PC-3 (cell line): Measurements from ENCODE around the gene KIF25. TPM values are rescaled to one million over a fixed set of nuclear protein-coding genes. Genes with fewer than 3 reads are reported as not detected.

Source experiments
- ATAC-seq: fragments of 200-7000 bp; cut with Tn5 transposase; 2 replicates; pipeline ENCODE4 v1.9.1; 2020; ENCODE audit warnings: mild to moderate bottlenecking, moderate library complexity
- BruUV-seq: library from RNA; stranded (reverse); fragments of 400-500 nt; replicated peaks from 2 replicates; lab custom pipeline; 2021; lab: Mats Ljungman, UMichigan
- CTCF ChIA-PET: fragments of 300-600 bp; sonication (Branson Sonifier 250); formaldehyde crosslinking; loops from one replicate; lab custom pipeline; 2022; ENCODE audit warnings: antibody characterized with exemption; lab: Charles Lee
- POLR2A ChIA-PET: fragments of 300-600 bp; sonication (Branson Sonifier 250); formaldehyde crosslinking; loops from one replicate; lab custom pipeline; 2022; ENCODE audit warnings: antibody characterized with exemption; ENCODE audit not compliant: unreplicated experiment; lab: Charles Lee
- DNase-seq: peaks from one replicate; pipeline ENCODE4 v3.0.0-alpha.2; 2015
- H2AFZ ChIP-seq: fragments of 300-600 bp; sonication (generic); 2 replicates; pipeline ENCODE4 v1.6.0; 2016; ENCODE audit warnings: antibody characterized with exemption, low read length
- H3F3A ChIP-seq: fragments of 300-600 bp; sonication (generic); one replicate; pipeline ENCODE4 v1.6.0; 2017; ENCODE audit warnings: antibody characterized with exemption, low read length, control low read depth, mild to moderate bottlenecking; ENCODE audit not compliant: unreplicated experiment
- H3K27ac ChIP-seq: fragments of 300-600 bp; sonication (generic); 2 replicates; pipeline ENCODE4 v1.5.1; 2016; ENCODE audit warnings: mild to moderate bottlenecking, low read length
- H3K27me3 ChIP-seq: fragments of 300-600 bp; sonication (generic); 2 replicates; pipeline ENCODE4 v1.6.1; 2016; ENCODE audit warnings: low read length, mixed read lengths
- H3K36me3 ChIP-seq: fragments of 300-600 bp; sonication (generic); 2 replicates; pipeline ENCODE4 v1.6.1; 2016; ENCODE audit warnings: low read depth, mixed run types, low read length, mixed read lengths
- H3K4me1 ChIP-seq: fragments of 300-600 bp; sonication (generic); 2 replicates; pipeline ENCODE4 v1.5.1; 2016; ENCODE audit warnings: low read length; ENCODE audit not compliant: insufficient read depth
- H3K4me2 ChIP-seq: fragments of 300-600 bp; sonication (generic); 2 replicates; pipeline ENCODE4 v1.6.0; 2016; ENCODE audit warnings: low read length
- H3K4me3 ChIP-seq: fragments of 300-600 bp; sonication (generic); 2 replicates; pipeline ENCODE4 v1.5.1; 2016; ENCODE audit warnings: mild to moderate bottlenecking, low read length, mixed read lengths
- H3K79me2 ChIP-seq: fragments of 300-600 bp; sonication (generic); 2 replicates; pipeline ENCODE4 v1.6.1; 2017; ENCODE audit warnings: low read length, mixed read lengths
- H3K9ac ChIP-seq: fragments of 300-600 bp; sonication (generic); 2 replicates; pipeline ENCODE4 v1.6.0; 2016; ENCODE audit warnings: mild to moderate bottlenecking, low read length
- H3K9me2 ChIP-seq: fragments of 300-600 bp; sonication (generic); replicated peaks from 2 replicates; pipeline ENCODE4 v1.6.1; 2016; ENCODE audit warnings: mixed run types, low read length, mixed read lengths
- H3K9me3 ChIP-seq: fragments of 300-600 bp; sonication (generic); 2 replicates; pipeline ENCODE4 v1.6.1; 2016; ENCODE audit warnings: low read length, mixed read lengths
- H4K20me1 ChIP-seq: fragments of 300-600 bp; sonication (generic); 2 replicates; pipeline ENCODE4 v1.6.1; 2016; ENCODE audit warnings: low read length, mixed read lengths
- CTCF ChIP-seq: fragments of 300-600 bp; sonication (generic); conservative IDR thresholded peaks from 2 replicates; pipeline ENCODE4 v1.5.1; 2017; ENCODE audit warnings: antibody characterized with exemption, low read depth, mild to moderate bottlenecking, low read length
- EZH2 ChIP-seq: fragments of 300-600 bp; sonication (generic); IDR thresholded peaks from one replicate; pipeline ENCODE4 v1.6.1; 2017; ENCODE audit warnings: antibody characterized with exemption, mild to moderate bottlenecking, low read length; ENCODE audit not compliant: unreplicated experiment
- EZH2phosphoT487 ChIP-seq: fragments of 300-600 bp; sonication (generic); IDR thresholded peaks from 2 replicates; pipeline ENCODE4 v1.6.1; 2018; ENCODE audit warnings: mild to moderate bottlenecking, antibody characterized with exemption, low read length, borderline replicate concordance
- intact Hi-C: fragments of 100-400 bp; cut with micrococcal nuclease; formaldehyde crosslinking; loops from 2 replicates; pipeline ENCODE4 v1.9.0; 2023
- total RNA-seq: library from RNA; depleted of rRNA; stranded (reverse); fragments of >200 nt; gene quantifications from 2 replicates; pipeline ENCODE4 v1.2.3, GENCODE V29; 2014

The KIF25 gene
- total RNA-seq, 1 experiment from 2014 or later: not detected

GRCh38 chr6:168025831-168026710 lies 28.6 kb downstream of the KIF25 start:
- Histone ChIP-seq H4K20me1 (no peaks in the 10 kb centered on the region), H3K79me2 (no peaks in the 10 kb centered on the region), H3K4me3 (no peak overlapping the region), H3K9me2 (no peaks in the 10 kb centered on the region), H3K9ac (no peak overlapping the region), H2AFZ (no peak overlapping the region), H3K4me2 (no peak overlapping the region), H3K4me1 (peaks cover 7% of the 10 kb centered on the region), H3K27ac (no peak overlapping the region), H3K27me3 (no peaks in the 10 kb centered on the region), H3F3A (no peaks in the 10 kb centered on the region), H3K36me3 (no peaks in the 10 kb centered on the region), H3K9me3 (no peaks in the 10 kb centered on the region)
- intact Hi-C loops: no loop called here
- ChIA-PET POLR2A (no interaction called here), CTCF (no interaction called here)
- DNase-seq (no peak), ATAC-seq (no peak)
- TF ChIP-seq CTCF: no peak
- TF ChIP-seq EZH2: no peak
- TF ChIP-seq EZH2phosphoT487: no peak
- no TSS peak for BruUV-seq

GRCh38 chr6:168026925-168027324 lies 29.5 kb downstream of the KIF25 start:
- TF ChIP-seq CTCF (no peak), EZH2 (no peak), EZH2phosphoT487 (no peak)
- Histone ChIP-seq H3K36me3 (no peaks in the 10 kb centered on the region), H3K9me2 (no peaks in the 10 kb centered on the region), H4K20me1 (no peaks in the 10 kb centered on the region), H3K4me3 (no peak overlapping the region), H3K4me1 (peaks cover 7% of the 10 kb centered on the region), H3K9ac (no peak overlapping the region), H3K4me2 (no peak overlapping the region), H2AFZ (no peak overlapping the region), H3K27ac (no peak overlapping the region), H3F3A (no peaks in the 10 kb centered on the region), H3K79me2 (no peaks in the 10 kb centered on the region), H3K9me3 (no peaks in the 10 kb centered on the region), H3K27me3 (no peaks in the 10 kb centered on the region)
- DNase-seq: no peak
- ChIA-PET POLR2A (no interaction called here), CTCF (no interaction called here)
- intact Hi-C loops: no loop called here
- ATAC-seq: no peak
- BruUV-seq: no TSS peak

- H3K79me2 ChIP-seq: no peaks in the 10 kb centered on the region
- no peaks in the 10 kb centered on the region for H3F3A ChIP-seq
- H3K4me3 ChIP-seq: no peak overlapping the region
- ChIA-PET POLR2A (no interaction called here), CTCF (no interaction called here)
- H3K27me3 ChIP-seq: no peaks in the 10 kb centered on the region
- TF ChIP-seq CTCF: no peak
- TF ChIP-seq EZH2phosphoT487: no peak
- TF ChIP-seq EZH2: no peak
- H3K27ac ChIP-seq: no peak overlapping the region
- DNase-seq (no peak), ATAC-seq (no peak)
- peaks cover 10% of the 10 kb centered on the region for H3K4me1 ChIP-seq
- no peaks in the 10 kb centered on the region for H3K9me2 ChIP-seq
- H2AFZ ChIP-seq: no peak overlapping the region
- no peak overlapping the region for H3K9ac ChIP-seq
- H3K4me2 ChIP-seq: no peak overlapping the region
- no TSS peak for BruUV-seq
- no peaks in the 10 kb centered on the region for H3K36me3 ChIP-seq
- H4K20me1 ChIP-seq: no peaks in the 10 kb centered on the region
- H3K9me3 ChIP-seq: no peaks in the 10 kb centered on the region
- intact Hi-C loops: no loop called here
These were observed 30.1 kb downstream of the KIF25 start for GRCh38 chr6:168027521-168027920.
